GM18868 (cell line): Measurements from ENCODE around the gene CEP126.

Experiments
- ATAC-seq: cut with Tn5 transposase; IDR thresholded peaks from one replicate; pipeline ENCODE4 v1.9.1; 2021; ENCODE audit warnings: mild to moderate bottlenecking, moderate library complexity; ENCODE audit not compliant: unreplicated experiment

The CEP126 gene

GRCh38 chr11:102010776-102011494, 96.1 kb downstream of the CEP126 start:
- ATAC-seq, result no peak

GRCh38 chr11:102012946-102013345, 98.1 kb downstream of the CEP126 start:
- ATAC-seq, result no peak

GRCh38 chr11:102014756-102015155, 99.9 kb downstream of the CEP126 start:
- ATAC-seq, result no peak

- no peak for ATAC-seq
These were observed 102.2 kb downstream of the CEP126 start for GRCh38 chr11:102017026-102017425.

GRCh38 chr11:102026217-102026616, 111.4 kb downstream of the CEP126 start:
- no peak for ATAC-seq

- ATAC-seq, result no peak
These were observed 112.1 kb downstream of the CEP126 start for GRCh38 chr11:102026959-102027358.

- ATAC-seq, result no peak
These were observed 121.9 kb downstream of the CEP126 start for GRCh38 chr11:102036757-102037156.

- ATAC-seq, result no peak
These were observed 132.0 kb downstream of the CEP126 start for GRCh38 chr11:102046841-102047240.

GRCh38 chr11:102047305-102047924, 132.6 kb downstream of the CEP126 start, which contains the start of gene CFAP300:
TSS of gene CFAP300 (plus strand) at chr11:102047437. CDS start at chr11:102047471, 34 bp downstream.
- peak; percentile 77 for ATAC-seq
